Endodermal cell (in vitro differentiated cells): Measurements from ENCODE around the gene HAUS7. TPM values are rescaled to one million over a fixed set of nuclear protein-coding genes. Genes with fewer than 3 reads are reported as not detected.

Source experiments
- DNase-seq: peaks from one replicate; pipeline ENCODE4 v3.0.0-alpha.2; 2017
- H3K27ac ChIP-seq: 2 replicates; pipeline ENCODE4 v1.5.1; 2013; ENCODE audit warnings: mild to moderate bottlenecking, low read depth, low read length, moderate library complexity
- H3K27me3 ChIP-seq: 2 replicates; pipeline ENCODE4 v1.6.1; 2013; ENCODE audit warnings: mild to moderate bottlenecking, low read length, moderate library complexity; ENCODE audit not compliant: insufficient read depth, control insufficient read depth, poor library complexity, severe bottlenecking
- H3K36me3 ChIP-seq: 2 replicates; pipeline ENCODE4 v1.7.0; 2013; ENCODE audit warnings: mild to moderate bottlenecking, low read length, moderate library complexity; ENCODE audit not compliant: control insufficient read depth, insufficient read depth
- H3K4me1 ChIP-seq: one replicate; pipeline ENCODE4 v1.7.0; 2013; ENCODE audit warnings: low read length; ENCODE audit not compliant: control insufficient read depth, insufficient read depth
- H3K4me3 ChIP-seq: 2 replicates; pipeline ENCODE4 v1.5.1; 2013; ENCODE audit warnings: mild to moderate bottlenecking, low read length, moderate library complexity
- H3K9ac ChIP-seq: 2 replicates; pipeline ENCODE4 v1.6.1; 2013; ENCODE audit warnings: mild to moderate bottlenecking, low read length, moderate library complexity; ENCODE audit not compliant: poor library complexity, severe bottlenecking; ENCODE audit errors: extremely low read depth
- H3K9me3 ChIP-seq: 2 replicates; pipeline ENCODE4 v1.6.1; 2013; ENCODE audit warnings: mild to moderate bottlenecking, low read length, moderate library complexity; ENCODE audit not compliant: control insufficient read depth
- H3K27ac Mint-ChIP-seq: 2 replicates; pipeline ENCODE4 v1.8.0; 2020; ENCODE audit warnings: mixed read lengths
- H3K27me3 Mint-ChIP-seq: 2 replicates; pipeline ENCODE4 v1.8.0; 2021; ENCODE audit warnings: mild to moderate bottlenecking, mixed read lengths; ENCODE audit not compliant: insufficient read depth
- H3K36me3 Mint-ChIP-seq: 2 replicates; pipeline ENCODE4 v1.8.0; 2020; ENCODE audit warnings: low read depth, mixed read lengths
- H3K4me1 Mint-ChIP-seq: 2 replicates; pipeline ENCODE4 v1.8.0; 2020; ENCODE audit warnings: mixed read lengths
- H3K4me3 Mint-ChIP-seq: 2 replicates; pipeline ENCODE4 v1.8.0; 2020; ENCODE audit warnings: mild to moderate bottlenecking, moderate library complexity, mixed read lengths
- H3K9me3 Mint-ChIP-seq: 2 replicates; pipeline ENCODE4 v1.8.0; 2020; ENCODE audit warnings: mild to moderate bottlenecking, mixed read lengths
- CTCF ChIP-seq: fragments of 200-600 bp; sonication (generic); conservative IDR thresholded peaks from 2 replicates; pipeline ENCODE4 v1.5.0; 2021; ENCODE audit warnings: antibody characterized with exemption, mild to moderate bottlenecking
- WGBS, 2 experiments: methylation state at CpG; one replicate each; pipeline versions ENCODE4 v1.1.5 to v1.1.7; 2013; ENCODE audit warnings: missing lambda C conversion rate in 2 of 2, mixed read lengths in 1 of 2; ENCODE audit not compliant: insufficient coverage in 1 of 2, insufficient read length in 1 of 2; 5-methylcytosine and 5-hydroxymethylcytosine counted together
- total RNA-seq, 2 donors: library from RNA; stranded (reverse); fragmentation: NEBNext Ultra II Directional in 1 of 2; extraction: Animal tissue kit (Norgen Biotek cat#: 25700) in 1 of 2; gene quantifications; 2 replicates in 1 of 2; 3 replicates in 1 of 2; pipeline ENCODE4 v1.2.1, GENCODE V29; 2021

HAUS7 gene
- total RNA-seq, 2 donors from 2014 or later: 28.7 to 30.9 TPM

- H3K27ac ChIP-seq: no peak overlapping the region
- no peaks in the 10 kb centered on the region for H3K4me1 ChIP-seq
- H3K27ac Mint-ChIP-seq: no peak overlapping the region
- no peak overlapping the region for H3K4me3 ChIP-seq
- no peak overlapping the region for H3K4me3 Mint-ChIP-seq
- H3K4me1 Mint-ChIP-seq: no peaks in the 10 kb centered on the region
- WGBS, 2 experiments: 65 to 100% methylated on average over 1 to 3 of the region's 3 CpGs
- no peak for TF ChIP-seq CTCF
- H3K9me3 Mint-ChIP-seq: peaks cover 43% of the 10 kb centered on the region
- no peak for DNase-seq
- peaks cover 24% of the 10 kb centered on the region for H3K27me3 Mint-ChIP-seq
- H3K36me3 Mint-ChIP-seq: no peaks in the 10 kb centered on the region
- H3K9ac ChIP-seq: no peak overlapping the region
- no peaks in the 10 kb centered on the region for H3K9me3 ChIP-seq
- no peaks in the 10 kb centered on the region for H3K36me3 ChIP-seq
- peaks cover 23% of the 10 kb centered on the region for H3K27me3 ChIP-seq
Measured at GRCh38 chrX:153512501-153512893, 42.1 kb upstream of the HAUS7 start.

- Mint-ChIP-seq H3K4me1 (no peaks in the 10 kb centered on the region), H3K9me3 (peaks cover 46% of the 10 kb centered on the region), H3K27me3 (peaks cover 20% of the 10 kb centered on the region), H3K4me3 (no peak overlapping the region), H3K27ac (no peak overlapping the region), H3K36me3 (no peaks in the 10 kb centered on the region)
- H3K9ac ChIP-seq: no peak overlapping the region
- H3K36me3 ChIP-seq: no peaks in the 10 kb centered on the region
- 89% methylated on average over 17 of the region's 17 CpGs; no CpG with 5 or more reads in 1 of the 2 experiments for WGBS, 2 experiments
- DNase-seq: no peak
- H3K9me3 ChIP-seq: no peaks in the 10 kb centered on the region
- H3K4me3 ChIP-seq: no peak overlapping the region
- peaks cover 18% of the 10 kb centered on the region for H3K27me3 ChIP-seq
- no peak overlapping the region for H3K27ac ChIP-seq
- no peaks in the 10 kb centered on the region for H3K4me1 ChIP-seq
- no peak for TF ChIP-seq CTCF
Measured at GRCh38 chrX:153511784-153512500, 41.6 kb upstream of the HAUS7 start.

GRCh38 chrX:153510383-153510782 lies 40.0 kb upstream of the HAUS7 start:
- Mint-ChIP-seq H3K9me3 (peaks cover 45% of the 10 kb centered on the region), H3K27me3 (peaks cover 5% of the 10 kb centered on the region), H3K4me1 (no peaks in the 10 kb centered on the region), H3K27ac (no peak overlapping the region), H3K36me3 (no peaks in the 10 kb centered on the region), H3K4me3 (no peak overlapping the region)
- Histone ChIP-seq H3K9me3 (no peaks in the 10 kb centered on the region), H3K4me3 (no peak overlapping the region), H3K27me3 (peaks cover 3% of the 10 kb centered on the region), H3K36me3 (no peaks in the 10 kb centered on the region), H3K27ac (no peak overlapping the region), H3K9ac (no peak overlapping the region), H3K4me1 (no peaks in the 10 kb centered on the region)
- no peak for TF ChIP-seq CTCF
- DNase-seq: no peak
- WGBS, 2 experiments: 85 to 96% methylated on average over 4 to 11 of the region's 11 CpGs
